Testis (tissue), 3 donors: ENCODE data around the gene TMEM39B. TPM values are rescaled to one million over a fixed set of nuclear protein-coding genes. Genes with fewer than 3 reads are reported as not detected.
A peak's percentile ranks its signal among the peaks of the same experiment; 100 is the strongest.

Experiments used
- DNase-seq: peaks from one replicate; pipeline ENCODE4 v3.0.0-alpha.2; 2019
- H3K27ac ChIP-seq, 2 donors: fragments of 200-600 bp; sonication (generic); one replicate each; pipeline ENCODE4 v1.5.1; 2019
- H3K27me3 ChIP-seq: fragments of 200-600 bp; sonication (generic); one replicate; pipeline ENCODE4 v1.5.1; 2019
- H3K36me3 ChIP-seq: fragments of 200-600 bp; sonication (generic); one replicate; pipeline ENCODE4 v1.5.1; 2017; ENCODE audit warnings: low read depth; ENCODE audit errors: missing control alignments
- H3K4me1 ChIP-seq: fragments of 200-600 bp; sonication (generic); one replicate; pipeline ENCODE4 v1.5.1; 2019
- H3K4me3 ChIP-seq, 2 donors: fragments of 200-600 bp; sonication (generic); one replicate each; pipeline ENCODE4 v1.5.1; 2017 to 2019
- H3K9me3 ChIP-seq: fragments of 200-600 bp; sonication (generic); one replicate; pipeline ENCODE4 v1.5.1; 2017
- CTCF ChIP-seq, 3 experiments: fragments of 450-650 bp in 2 of 3; fragments of 200-600 bp in 1 of 3; sonication (generic) in 1 of 3; IDR thresholded peaks; one replicate each; pipeline ENCODE4 v1.5.1; 2016 to 2019; ENCODE audit warnings: antibody characterized with exemption in 3 of 3, mild to moderate bottlenecking in 2 of 3, moderate library complexity in 1 of 3
- POLR2A ChIP-seq: fragments of 450-650 bp; IDR thresholded peaks from one replicate; pipeline ENCODE4 v1.6.1; 2017; ENCODE audit warnings: antibody characterized with exemption, mild to moderate bottlenecking, moderate library complexity
- WGBS, 2 donors: methylation state at CpG; one replicate each; pipeline ENCODE4 v1.1.5; 2018; 5-methylcytosine and 5-hydroxymethylcytosine counted together
- intact Hi-C: fragments of 100-400 bp; cut with DNase I; formaldehyde crosslinking; loops from one replicate; pipeline ENCODE4 v1.15.1; 2023; ENCODE audit warnings: low total_unique reads
- polyA plus RNA-seq: library from polyadenylated mRNA; stranded (reverse); fragments of 350-450 nt; fragmentation: Illumina TruSeq; extraction: RNeasy Lipid Tissue Mini Kit (QIAGEN cat#74804); gene quantifications from one replicate; pipeline ENCODE4 v1.2.3, GENCODE V29; 2014; ENCODE audit warnings: low read depth, low replicate concordance; ENCODE audit not compliant: insufficient read depth
- total RNA-seq, 2 donors: library from RNA; depleted of rRNA; stranded (reverse); fragments of >200 nt; gene quantifications; one replicate each; pipeline ENCODE4 v1.2.3, GENCODE V29; 2016

TMEM39B gene
- total and polyA plus RNA-seq, 3 donors from 2014 or later, result 15.7 to 24.0 (median 16.9) TPM

GRCh38 chr1:32071758-32072621 lies 749 bp upstream of the TMEM39B start:
- 12 to 13% methylated on average over 14 of the region's 14 CpGs for WGBS, 2 donors
- Histone ChIP-seq H3K4me1 (peaks cover 11% of the 10 kb centered on the region), H3K27me3 (no peaks in the 10 kb centered on the region), H3K36me3 (no peaks in the 10 kb centered on the region), H3K9me3 (no peaks in the 10 kb centered on the region), H3K4me3 (peak overlapping the region; percentile 79 to 81), H3K27ac (peak overlapping the region; percentile 94 to 95)
- TF ChIP-seq CTCF (IDR thresholded peaks at IDR 0.05), result no peak
- TF ChIP-seq POLR2A, result no peak
- intact Hi-C loops, result no loop called here
- no peak for DNase-seq

- WGBS, 2 donors, result 22 to 32% methylated on average over 19 to 28 of the region's 28 CpGs
- peaks cover 11% of the 10 kb centered on the region for H3K4me1 ChIP-seq
- no peak for TF ChIP-seq POLR2A
- TF ChIP-seq CTCF (IDR thresholded peaks at IDR 0.05), result no peak
- no peaks in the 10 kb centered on the region for H3K27me3 ChIP-seq
- no peaks in the 10 kb centered on the region for H3K9me3 ChIP-seq
- DNase-seq, result no peak
- peak overlapping the region; percentile 94 to 95 for H3K27ac ChIP-seq
- peak overlapping the region; percentile 79 to 81 for H3K4me3 ChIP-seq
- H3K36me3 ChIP-seq, result no peaks in the 10 kb centered on the region
- intact Hi-C loops, result no loop called here
These were observed 825 bp downstream of the TMEM39B start for GRCh38 chr1:32073299-32074229.

GRCh38 chr1:32074841-32075240 lies 2.1 kb downstream of the TMEM39B start:
- WGBS, 2 donors, result 90 to 93% methylated on average over 9 of the region's 9 CpGs
- no peak for TF ChIP-seq POLR2A
- TF ChIP-seq CTCF (IDR thresholded peaks at IDR 0.05), result no peak
- no peaks in the 10 kb centered on the region for H3K27me3 ChIP-seq
- H3K4me1 ChIP-seq, result peaks cover 11% of the 10 kb centered on the region
- intact Hi-C loops, result no loop called here
- no peak overlapping the region for H3K4me3 ChIP-seq
- no peaks in the 10 kb centered on the region for H3K36me3 ChIP-seq
- H3K9me3 ChIP-seq, result no peaks in the 10 kb centered on the region
- DNase-seq, result no peak
- H3K27ac ChIP-seq, result no peak overlapping the region

- no peaks in the 10 kb centered on the region for H3K27me3 ChIP-seq
- H3K9me3 ChIP-seq, result no peaks in the 10 kb centered on the region
- no peak for TF ChIP-seq POLR2A
- no peak for TF ChIP-seq CTCF (IDR thresholded peaks at IDR 0.05)
- WGBS, 2 donors, result 86 to 88% methylated on average over 3 of the region's 3 CpGs
- no peak overlapping the region for H3K27ac ChIP-seq
- intact Hi-C loops, result no loop called here
- H3K4me1 ChIP-seq, result peaks cover 8% of the 10 kb centered on the region
- H3K4me3 ChIP-seq, result no peak overlapping the region
- DNase-seq, result no peak
- no peaks in the 10 kb centered on the region for H3K36me3 ChIP-seq
These were observed 4.7 kb downstream of the TMEM39B start for GRCh38 chr1:32077451-32077850.
